Measurements from ENCODE around the gene ARL5C.

The ARL5C gene

DNA sequence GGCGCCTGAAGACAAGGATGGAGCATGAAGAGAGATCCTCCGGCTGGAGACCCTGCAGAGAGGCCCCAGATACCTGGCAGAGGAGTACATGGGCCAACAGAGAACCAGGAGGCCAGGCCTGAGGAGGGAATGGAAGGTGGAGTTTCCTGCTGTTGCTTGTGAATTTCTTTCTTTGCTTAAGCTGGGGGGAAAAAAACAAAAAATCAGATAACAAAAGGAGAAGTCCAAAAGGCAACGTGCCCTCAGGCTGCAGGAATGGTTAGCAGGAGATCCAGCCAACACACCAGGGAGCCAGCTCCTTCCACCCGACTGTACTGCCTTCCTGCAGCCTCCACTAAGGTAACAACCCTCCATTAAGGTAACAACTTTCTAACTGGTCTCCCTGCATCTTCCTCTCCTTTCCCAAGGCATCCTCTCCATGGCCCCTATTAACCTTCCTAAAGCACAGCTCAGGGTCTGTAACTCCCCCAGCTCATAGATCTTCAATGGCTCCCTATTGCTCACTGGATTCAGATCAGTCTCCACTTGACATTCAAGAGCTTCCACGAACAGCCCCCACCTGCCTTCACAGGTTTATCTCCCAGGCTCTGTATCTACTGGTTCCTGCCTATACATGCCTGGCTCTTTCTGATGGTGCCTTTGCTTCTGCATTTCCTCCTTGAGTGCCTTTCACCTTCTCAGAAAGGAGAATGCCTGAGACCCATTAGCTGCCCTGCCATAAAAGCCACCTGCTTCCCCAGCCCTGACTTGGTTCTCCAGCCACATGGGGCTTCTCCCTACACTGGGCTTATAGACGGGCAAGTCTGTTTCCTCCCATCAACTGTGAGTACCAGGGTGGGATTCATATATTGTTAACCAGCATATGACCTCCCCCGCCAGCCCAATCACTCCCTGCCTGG is 725 bp upstream of the ARL5C start:
- peak; percentile 61 for DNase-seq

GRCh38 chr17:39165178-39165840 is 652 bp downstream of the ARL5C start:
- DNase-seq: peak; percentile 50

- peak; percentile 98 for DNase-seq
These were observed 1.3 kb downstream of the ARL5C start for GRCh38 chr17:39164675-39165143.

DNA sequence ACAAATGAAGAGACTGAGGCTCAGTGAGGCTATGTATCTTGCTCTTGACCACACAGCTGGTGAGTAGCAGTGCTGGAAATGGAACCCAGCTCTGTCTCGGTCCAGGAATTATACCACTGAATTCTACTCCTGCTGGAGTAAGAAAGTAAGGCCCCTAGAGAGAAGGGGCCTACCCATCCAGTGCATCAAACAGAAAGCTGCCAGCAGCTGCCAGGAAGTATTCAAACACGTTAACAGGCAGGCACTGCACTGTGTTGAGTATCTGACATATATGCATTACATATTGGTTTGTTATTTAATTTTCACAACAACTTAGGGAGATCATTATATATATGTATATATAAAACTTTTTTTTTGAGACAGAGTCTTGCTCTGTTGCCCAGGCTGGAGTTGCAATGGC is 4.0 kb downstream of the ARL5C start:
- no peak for DNase-seq

GRCh38 chr17:39158623-39159022 is 7.3 kb downstream of the ARL5C start:
- DNase-seq: no peak

- DNase-seq: peak; percentile 84
These were observed 9.5 kb downstream of the ARL5C start for GRCh38 chr17:39156491-39156890.

DNA sequence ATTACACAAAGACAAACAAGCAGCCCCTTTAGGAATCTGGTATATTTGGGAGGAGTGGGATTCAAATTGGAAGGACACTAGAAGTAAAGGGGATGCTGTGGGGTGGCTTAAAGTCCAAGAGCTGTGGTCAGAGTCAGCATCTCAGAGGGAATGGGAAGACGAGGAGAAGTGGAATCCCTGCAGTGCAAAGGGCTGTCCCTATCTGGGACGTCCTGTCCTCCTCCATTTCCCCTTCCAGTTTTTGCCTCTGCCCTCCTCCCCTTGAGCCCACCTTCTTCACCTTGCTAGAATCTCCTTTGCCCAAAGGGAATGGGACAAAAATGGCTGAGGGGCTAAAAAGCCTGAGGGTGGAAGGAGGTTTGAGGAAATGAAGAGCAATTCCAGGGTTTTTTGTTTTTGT is 10.3 kb downstream of the ARL5C start:
- no peak for DNase-seq

DNA sequence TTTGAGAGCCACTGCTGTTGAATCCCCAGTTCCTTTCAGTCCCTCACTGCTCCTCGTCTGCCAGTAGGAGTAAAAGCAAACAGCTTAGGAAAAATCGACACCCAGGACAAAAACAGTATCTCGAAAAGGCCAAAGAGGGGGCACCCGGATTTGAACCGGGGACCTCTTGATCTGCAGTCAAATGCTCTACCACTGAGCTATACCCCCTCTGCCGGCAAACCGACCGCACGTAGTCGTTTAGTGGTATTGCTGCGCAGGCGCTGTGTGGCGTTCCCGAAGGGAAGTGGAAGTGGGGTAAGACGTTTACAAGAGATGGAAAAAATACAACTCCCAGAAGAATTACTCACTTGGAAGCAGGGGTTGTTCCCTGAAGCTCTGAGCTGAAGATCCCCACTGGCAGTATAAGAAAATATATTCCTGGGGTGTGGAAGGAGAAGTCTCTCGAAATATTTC is 12.3 kb downstream of the ARL5C start:
- DNase-seq: peak; percentile 97

DNA sequence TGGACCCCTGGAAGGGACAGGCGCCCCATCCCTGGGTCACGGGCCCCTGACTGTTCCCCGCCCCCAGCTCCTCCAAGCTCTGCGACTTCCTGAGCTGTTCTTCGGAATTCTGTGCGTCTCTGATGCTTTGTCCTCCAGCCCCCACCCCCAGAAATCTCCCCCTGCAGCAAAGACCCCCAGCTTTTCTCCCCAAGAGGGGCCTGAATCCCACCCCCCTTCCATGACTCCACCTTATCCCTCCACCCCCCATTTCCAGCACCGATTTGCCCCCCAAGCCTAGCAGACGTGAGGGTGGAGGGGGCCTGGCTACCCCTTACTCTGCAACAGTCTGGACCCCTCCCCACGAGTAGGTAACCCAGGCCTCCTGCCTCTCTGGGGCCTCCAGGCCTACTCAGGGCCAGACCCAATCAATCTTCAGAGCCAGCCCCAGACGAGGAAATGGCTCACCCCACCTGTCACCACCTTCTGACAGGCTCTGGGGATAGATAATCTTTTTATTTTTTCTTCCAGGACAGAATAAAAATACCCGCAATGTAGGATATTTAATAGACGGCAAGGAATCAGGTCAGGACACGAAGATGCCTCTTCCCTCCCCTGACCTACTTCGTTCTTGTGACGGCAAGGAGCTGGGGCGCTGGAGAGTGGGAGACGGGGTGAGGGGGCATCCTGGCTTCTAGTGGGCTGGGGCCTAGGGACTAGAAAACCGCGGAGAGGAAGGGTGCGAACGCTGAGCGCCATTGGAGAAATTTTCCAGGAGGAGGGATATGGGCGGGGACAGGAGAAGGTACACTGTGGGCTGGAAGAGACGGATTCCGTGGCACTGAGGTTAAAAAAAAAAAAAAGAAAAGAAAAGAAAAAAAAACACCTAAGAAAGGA is 13.8 kb downstream of the ARL5C start:
- DNase-seq: peak; percentile 89

DNA sequence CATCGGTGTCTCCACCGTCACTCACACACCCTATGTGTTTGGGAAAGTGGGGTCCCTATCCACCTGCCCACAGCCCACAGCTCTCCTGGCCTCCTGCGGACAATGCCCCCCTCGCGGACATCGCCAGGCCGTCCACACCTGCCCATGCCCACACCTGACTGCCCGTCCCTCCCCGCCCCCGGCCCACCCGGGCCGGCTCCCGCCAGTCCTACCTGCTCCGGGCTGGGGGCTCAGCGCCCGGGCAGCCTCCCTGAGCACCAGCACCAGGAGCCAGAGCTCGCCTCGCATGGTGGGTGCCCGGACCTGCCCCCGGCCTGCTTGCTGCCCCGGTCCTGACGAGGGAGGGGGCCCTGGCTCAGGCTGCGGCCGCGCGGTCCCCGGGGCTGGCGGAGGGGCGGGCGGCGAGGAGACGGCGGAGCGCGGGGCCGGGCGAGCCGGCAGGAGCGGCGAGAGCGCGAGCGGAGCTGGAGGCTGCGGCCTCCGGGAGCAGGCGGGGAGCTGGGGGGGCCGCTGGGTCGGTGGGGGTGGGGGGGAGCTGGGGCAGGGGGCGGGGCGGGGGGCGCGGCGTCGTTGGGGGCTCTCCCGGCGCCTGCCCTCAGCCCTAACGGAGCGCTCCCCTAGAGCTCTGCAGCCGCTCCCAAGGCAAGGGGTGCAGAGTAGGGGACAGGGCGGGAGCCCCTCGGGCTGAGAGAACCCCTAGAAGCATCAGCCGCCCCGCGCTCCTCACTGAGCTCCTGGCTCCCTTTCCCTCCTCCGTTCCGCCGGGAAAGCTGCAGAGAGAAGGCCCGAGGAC is 14.6 kb downstream of the ARL5C start, which contains the start of gene PLXDC1:
Gene PLXDC1 (minus strand): TSS at position 488 of the 793 bp plus-strand sequence. CDS start 200 bp downstream, at position 288.
- peak; percentile 75 for DNase-seq

DNA sequence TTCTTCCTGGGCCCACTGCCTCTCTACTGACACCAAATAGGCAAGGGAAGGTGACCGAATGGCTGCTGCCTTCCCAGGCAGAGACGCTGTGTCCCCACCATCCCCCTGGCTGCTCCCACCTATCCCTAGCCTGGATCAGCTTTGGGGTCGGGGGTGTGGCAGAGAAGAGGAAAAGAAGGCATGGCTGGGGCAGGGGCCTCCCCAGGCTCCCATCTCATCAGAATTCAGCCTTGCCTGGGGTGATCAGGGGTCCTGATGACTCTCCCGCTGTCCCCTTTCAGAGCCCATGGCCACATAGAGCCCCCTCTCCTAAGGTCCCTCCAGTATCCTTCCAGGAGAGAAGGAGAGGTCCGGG is 15.2 kb downstream of the ARL5C start:
- no peak for DNase-seq

- no peak for DNase-seq
These were observed 15.8 kb downstream of the ARL5C start for GRCh38 chr17:39150104-39150634.

DNA sequence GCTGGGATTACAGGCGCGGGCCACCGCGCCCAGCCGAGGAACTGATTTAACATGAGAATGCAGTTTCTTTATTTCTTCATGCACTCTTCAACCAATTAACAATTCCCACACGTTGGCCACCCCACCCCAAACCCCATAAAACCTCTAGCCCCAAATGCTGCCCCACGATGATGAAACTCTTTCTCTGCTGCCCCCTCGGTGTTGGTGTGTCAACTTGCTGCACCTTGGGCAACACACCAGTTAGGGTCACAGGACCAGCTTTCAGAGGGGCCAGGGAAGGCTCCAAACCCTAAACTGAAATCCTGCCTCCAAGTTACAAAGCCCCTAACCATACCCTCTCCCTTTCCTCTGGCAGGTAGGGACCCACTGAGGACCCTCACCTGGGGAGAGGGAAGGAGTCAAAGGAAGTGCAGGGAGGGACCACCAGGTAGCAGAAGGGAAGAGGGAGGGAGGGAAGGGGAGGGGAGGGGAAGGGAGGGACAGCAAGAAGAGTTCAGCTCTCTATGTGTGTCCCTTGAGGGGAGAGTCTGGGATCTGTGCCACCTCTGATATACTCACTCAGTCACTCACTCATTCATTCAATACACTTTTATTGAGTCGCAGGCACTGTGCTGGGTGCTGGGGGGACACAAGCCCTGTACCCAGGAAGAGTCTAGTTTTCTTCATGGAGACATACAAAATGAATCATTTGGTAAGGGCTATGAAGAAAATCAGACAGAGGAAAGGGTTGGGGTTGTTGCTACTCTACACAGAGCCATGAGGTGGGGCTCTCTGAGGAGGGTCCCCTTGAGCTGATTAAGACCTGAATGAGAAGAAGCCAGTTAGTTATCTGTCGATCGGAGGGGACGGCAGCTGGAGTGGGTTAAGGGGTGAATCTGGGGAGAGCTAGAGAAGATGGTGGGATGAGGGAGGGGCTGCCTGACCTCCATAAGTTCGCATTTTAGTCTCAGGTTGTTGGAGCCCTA is 18.5 kb downstream of the ARL5C start:
- DNase-seq: no peak

- DNase-seq: no peak
These were observed 19.7 kb downstream of the ARL5C start for GRCh38 chr17:39146273-39146672.

GRCh38 chr17:39145143-39145542 is 20.8 kb downstream of the ARL5C start:
- DNase-seq: no peak

GRCh38 chr17:39144416-39144840 is 21.5 kb downstream of the ARL5C start:
- no peak for DNase-seq

GRCh38 chr17:39143552-39144093 is 22.3 kb downstream of the ARL5C start:
- DNase-seq: no peak

DNA sequence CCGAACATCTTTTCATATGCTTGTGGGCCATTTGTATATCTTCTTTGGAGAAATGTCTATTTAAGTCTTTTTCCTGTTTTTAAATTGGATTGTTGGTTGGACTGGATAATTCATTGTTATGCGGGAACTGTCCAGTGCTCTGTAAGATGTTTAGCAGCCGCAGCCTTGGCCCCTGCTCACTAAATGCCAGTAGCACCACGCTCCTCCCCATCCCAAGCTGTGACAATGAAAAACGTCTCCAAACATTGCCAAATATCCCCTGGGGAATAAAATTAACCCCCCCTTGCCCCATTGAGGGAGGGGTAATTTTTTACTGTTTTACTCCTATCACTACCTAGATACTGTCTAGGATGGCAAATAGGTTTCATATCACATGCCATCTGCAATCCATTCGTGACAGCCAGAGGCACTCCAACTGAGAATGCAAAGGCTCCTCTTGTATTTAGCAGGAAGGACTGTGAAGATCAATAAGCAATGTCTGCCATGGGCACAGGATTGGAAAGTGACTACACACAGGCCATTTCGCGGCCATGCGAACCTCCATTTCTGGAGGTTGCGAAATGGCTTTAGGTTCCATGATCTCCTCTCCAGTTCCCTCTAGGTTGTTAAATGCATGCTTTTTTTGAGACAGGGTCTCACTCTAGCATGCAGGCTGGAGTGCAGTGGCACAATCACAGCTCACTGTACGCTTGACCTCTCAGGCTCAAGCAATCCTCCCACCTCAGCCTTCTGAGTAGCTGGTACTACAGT is 23.9 kb downstream of the ARL5C start:
- no peak for DNase-seq

GRCh38 chr17:39141294-39141693 is 24.7 kb downstream of the ARL5C start:
- DNase-seq: no peak
